Neural crest cell (in vitro differentiated cells): ENCODE measurements around the gene ZNF292. TPM values are rescaled to one million over a fixed set of nuclear protein-coding genes. Genes with fewer than 3 reads are reported as not detected.

ENCODE experiments used
- DNase-seq: peaks from one replicate; pipeline ENCODE4 v3.0.0; 2021; ENCODE audit warnings: low read depth, mixed read lengths, low spot score
- H3K27ac Mint-ChIP-seq: one replicate; pipeline ENCODE4 v1.8.0; 2021; ENCODE audit warnings: mild to moderate bottlenecking, mixed read lengths; ENCODE audit not compliant: unreplicated experiment
- H3K27me3 Mint-ChIP-seq: 2 replicates; pipeline ENCODE4 v1.8.0; 2021; ENCODE audit warnings: low read depth, mild to moderate bottlenecking, mixed read lengths
- H3K36me3 Mint-ChIP-seq: 2 replicates; pipeline ENCODE4 v1.8.0; 2021; ENCODE audit warnings: low read depth, mild to moderate bottlenecking, mixed read lengths
- H3K4me1 Mint-ChIP-seq: 2 replicates; pipeline ENCODE4 v1.8.0; 2021; ENCODE audit warnings: mixed read lengths
- H3K4me3 Mint-ChIP-seq: one replicate; pipeline ENCODE4 v1.8.0; 2021; ENCODE audit warnings: mild to moderate bottlenecking, mixed read lengths
- H3K9me3 Mint-ChIP-seq: 2 replicates; pipeline ENCODE4 v1.8.0; 2021; ENCODE audit warnings: mixed read lengths
- long read RNA-seq: library from polyadenylated mRNA; unstranded; transcript quantifications from one replicate; pipeline ENCODE4 v2.0.0, GENCODE V29; 2020
- total RNA-seq: library from RNA; stranded (reverse); gene quantifications from 2 replicates; pipeline ENCODE4 v1.2.1, GENCODE V29; 2021
- TF ChIP-seq, protein P1 (sequence below): fragments of 200-600 bp; sonication (generic); conservative IDR thresholded peaks from 2 replicates; pipeline ENCODE4 v1.5.0; 2021; ENCODE audit warnings: antibody characterized with exemption, mild to moderate bottlenecking

ZNF292 gene
- total RNA-seq: 55.2 and 58.9 TPM in 2 replicates
- long read RNA-seq, full-length matches to known transcripts: 25 of 44 reads
- long read RNA-seq, partial matches to known transcripts: 4 of 44 reads
- long read RNA-seq, other reads (novel, unspliced or antisense): 15 of 44 reads

DNA sequence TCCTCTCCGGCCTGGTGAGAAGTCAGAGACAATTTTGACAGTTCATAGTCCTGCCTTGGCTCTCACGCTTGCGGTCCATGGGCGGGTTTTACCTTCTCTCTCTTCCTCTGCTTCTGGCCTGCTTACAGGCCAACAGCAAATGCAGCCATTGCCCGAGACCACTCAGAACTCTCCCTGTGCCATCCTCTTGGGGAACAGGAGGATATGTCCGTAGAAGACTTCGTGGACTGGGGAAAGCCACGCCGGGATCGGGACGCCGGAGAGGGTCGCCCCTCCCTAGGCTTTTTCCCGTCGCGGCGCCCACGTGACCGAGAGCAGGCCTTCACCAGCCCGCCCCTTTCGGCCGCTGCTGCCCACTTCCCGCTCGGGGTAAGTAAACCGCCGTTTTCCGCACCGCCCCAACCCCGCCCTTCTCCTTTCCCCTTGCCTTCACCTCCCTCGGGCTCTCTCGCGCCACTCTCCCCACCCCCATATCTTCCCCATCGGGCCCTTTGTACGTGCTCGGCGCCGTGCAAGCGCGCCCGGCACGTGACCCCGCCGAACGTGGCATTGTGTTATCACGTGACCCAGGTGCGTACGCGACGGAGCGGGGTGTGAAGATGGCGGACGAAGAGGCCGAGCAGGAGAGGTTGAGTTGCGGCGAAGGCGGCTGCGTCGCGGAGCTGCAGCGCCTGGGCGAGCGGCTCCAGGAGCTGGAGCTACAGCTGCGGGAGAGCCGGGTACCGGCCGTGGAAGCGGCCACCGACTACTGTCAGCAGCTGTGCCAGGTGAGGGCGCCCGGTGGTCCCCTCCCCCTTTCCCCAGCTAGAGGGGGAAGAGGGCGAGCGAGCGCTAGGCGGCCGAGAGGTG lies at the start of gene ZNF292:
ZNF292 (plus strand) TSS at position 573 of the 849 bp plus-strand sequence; CDS start at position 600, 27 bp downstream.
- Mint-ChIP-seq H3K4me3 (peak within 1 kb of the TSS; percentile 90), H3K27ac (peak within 1 kb of the TSS; percentile 99), H3K36me3 (no peaks in the 10 kb centered on the region), H3K9me3 (no peaks in the 10 kb centered on the region), H3K4me1 (peaks cover 38% of the 10 kb centered on the region), H3K27me3 (no peaks in the 10 kb centered on the region)
- DNase-seq: peak; percentile 90
- TF ChIP-seq, protein P1, sequence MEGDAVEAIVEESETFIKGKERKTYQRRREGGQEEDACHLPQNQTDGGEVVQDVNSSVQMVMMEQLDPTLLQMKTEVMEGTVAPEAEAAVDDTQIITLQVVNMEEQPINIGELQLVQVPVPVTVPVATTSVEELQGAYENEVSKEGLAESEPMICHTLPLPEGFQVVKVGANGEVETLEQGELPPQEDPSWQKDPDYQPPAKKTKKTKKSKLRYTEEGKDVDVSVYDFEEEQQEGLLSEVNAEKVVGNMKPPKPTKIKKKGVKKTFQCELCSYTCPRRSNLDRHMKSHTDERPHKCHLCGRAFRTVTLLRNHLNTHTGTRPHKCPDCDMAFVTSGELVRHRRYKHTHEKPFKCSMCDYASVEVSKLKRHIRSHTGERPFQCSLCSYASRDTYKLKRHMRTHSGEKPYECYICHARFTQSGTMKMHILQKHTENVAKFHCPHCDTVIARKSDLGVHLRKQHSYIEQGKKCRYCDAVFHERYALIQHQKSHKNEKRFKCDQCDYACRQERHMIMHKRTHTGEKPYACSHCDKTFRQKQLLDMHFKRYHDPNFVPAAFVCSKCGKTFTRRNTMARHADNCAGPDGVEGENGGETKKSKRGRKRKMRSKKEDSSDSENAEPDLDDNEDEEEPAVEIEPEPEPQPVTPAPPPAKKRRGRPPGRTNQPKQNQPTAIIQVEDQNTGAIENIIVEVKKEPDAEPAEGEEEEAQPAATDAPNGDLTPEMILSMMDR: no peak

DNA sequence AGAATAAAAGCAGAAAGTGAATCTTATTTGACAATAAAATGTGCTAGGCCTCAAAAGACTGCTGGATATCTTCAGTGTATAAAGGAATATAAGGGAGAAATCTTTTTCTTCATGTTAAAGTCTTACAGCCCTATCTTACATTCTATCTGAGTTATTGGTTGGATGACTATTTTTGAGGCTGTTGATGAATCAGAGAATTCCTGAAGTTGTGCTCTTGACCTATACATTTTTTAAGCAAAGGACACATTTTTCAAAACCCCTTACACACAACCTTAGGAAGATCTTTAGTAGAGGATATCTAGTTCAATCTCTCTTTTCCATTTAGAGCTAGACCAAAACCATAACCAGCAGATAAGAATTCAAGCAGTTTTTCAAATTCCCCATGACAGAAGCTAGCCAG lies 49.5 kb upstream of the ZNF292 start:
- Mint-ChIP-seq H3K4me1 (peaks cover 9% of the 10 kb centered on the region), H3K9me3 (peaks cover 3% of the 10 kb centered on the region), H3K36me3 (no peaks in the 10 kb centered on the region), H3K27me3 (no peaks in the 10 kb centered on the region), H3K27ac (no peak overlapping the region), H3K4me3 (no peak overlapping the region)
- DNase-seq: no peak
- TF ChIP-seq, protein P1: no peak

DNA sequence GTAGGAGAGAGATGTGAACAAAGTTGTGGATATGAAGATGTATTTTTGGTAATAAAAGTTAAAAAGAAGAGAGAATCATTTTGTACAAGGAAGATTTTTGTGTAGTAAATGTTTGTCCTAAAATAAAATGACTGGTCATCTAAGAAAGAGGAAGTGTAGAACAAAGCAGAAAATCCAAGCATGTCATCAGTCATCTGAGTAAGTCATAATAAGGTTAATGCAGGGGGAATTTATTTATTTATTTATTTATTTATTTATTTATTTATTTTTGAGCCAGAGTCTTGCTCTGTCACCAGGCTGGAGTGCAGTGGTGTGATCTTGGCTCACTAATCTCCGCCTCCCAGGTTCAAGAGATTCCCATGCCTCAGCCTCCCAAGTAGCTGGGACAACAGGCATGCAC lies 44.7 kb upstream of the ZNF292 start:
- no peak overlapping the region for H3K4me3 Mint-ChIP-seq
- H3K9me3 Mint-ChIP-seq: peaks cover 3% of the 10 kb centered on the region
- H3K27me3 Mint-ChIP-seq: peaks cover 1% of the 10 kb centered on the region
- no peaks in the 10 kb centered on the region for H3K36me3 Mint-ChIP-seq
- H3K4me1 Mint-ChIP-seq: no peaks in the 10 kb centered on the region
- no peak for DNase-seq
- no peak overlapping the region for H3K27ac Mint-ChIP-seq
- TF ChIP-seq, protein P1: no peak

DNA sequence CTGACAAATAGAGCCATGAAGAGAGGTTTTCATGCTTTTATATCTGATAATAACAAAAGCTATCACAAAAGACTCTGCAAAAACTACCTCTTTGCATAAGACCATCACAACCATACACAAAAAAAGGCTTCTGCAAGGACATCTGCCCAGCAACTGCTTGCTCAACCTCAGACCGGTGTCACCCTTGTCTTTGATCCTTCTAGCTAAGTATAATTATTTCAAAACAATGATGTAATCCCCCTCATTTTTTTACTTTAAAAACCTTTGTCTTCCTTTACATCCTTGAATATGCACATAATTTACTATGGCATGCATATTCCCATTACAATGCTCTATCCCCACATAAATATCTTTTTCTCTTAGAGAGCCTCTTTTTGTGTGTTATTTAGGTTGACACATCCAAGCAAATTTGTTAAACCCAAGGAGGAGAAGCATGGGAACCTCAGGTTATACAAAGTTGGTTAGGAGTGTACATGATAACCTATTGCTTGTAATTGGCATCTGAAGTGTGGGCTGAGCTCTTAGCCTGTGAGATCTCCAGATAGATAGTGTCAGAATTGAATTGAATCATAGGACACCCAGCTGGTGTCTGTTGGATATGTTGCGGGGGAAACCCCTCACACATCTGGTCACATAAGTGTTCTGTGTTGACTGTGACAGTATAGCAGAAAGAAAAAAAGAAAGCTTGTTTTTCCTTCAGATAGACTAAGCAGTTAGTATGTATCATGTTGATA lies 39.8 kb upstream of the ZNF292 start:
- H3K27me3 Mint-ChIP-seq: peaks cover 7% of the 10 kb centered on the region
- no peak overlapping the region for H3K4me3 Mint-ChIP-seq
- H3K4me1 Mint-ChIP-seq: no peaks in the 10 kb centered on the region
- DNase-seq: no peak
- H3K27ac Mint-ChIP-seq: no peak overlapping the region
- no peaks in the 10 kb centered on the region for H3K9me3 Mint-ChIP-seq
- TF ChIP-seq, protein P1: no peak
- no peaks in the 10 kb centered on the region for H3K36me3 Mint-ChIP-seq

DNA sequence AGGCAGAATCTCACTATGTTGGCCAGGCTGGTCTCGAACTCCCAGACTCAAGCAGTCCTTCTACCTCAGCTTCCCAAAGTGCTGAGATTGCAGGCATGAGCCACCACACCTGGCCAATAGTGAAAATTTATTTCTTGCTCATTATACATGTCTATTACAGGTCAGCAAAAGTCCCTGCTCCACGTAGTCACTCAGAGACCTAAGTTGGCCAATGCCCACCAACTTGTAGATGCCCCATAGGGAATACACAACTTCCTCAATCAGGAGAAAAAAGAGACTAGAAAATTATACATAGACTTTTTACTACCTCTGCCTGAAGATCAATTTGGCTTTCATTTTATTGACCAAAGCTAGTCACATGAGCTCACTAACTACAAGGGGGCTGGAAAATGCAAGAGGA lies 38.4 kb upstream of the ZNF292 start:
- Mint-ChIP-seq H3K4me3 (no peak overlapping the region), H3K9me3 (peaks cover 4% of the 10 kb centered on the region), H3K27me3 (peaks cover 7% of the 10 kb centered on the region), H3K4me1 (no peaks in the 10 kb centered on the region), H3K36me3 (no peaks in the 10 kb centered on the region), H3K27ac (no peak overlapping the region)
- DNase-seq: no peak
- TF ChIP-seq, protein P1: no peak
